DND-41 (cell line): ENCODE measurements around the gene SH3BP1.

Experiments
- CTCF ChIP-seq: IDR thresholded peaks from 2 replicates; pipeline ENCODE4 v1.5.1; 2012; ENCODE audit warnings: borderline replicate concordance, low read length, moderate library complexity, mild to moderate bottlenecking; ENCODE audit not compliant: poor library complexity, severe bottlenecking; ENCODE audit errors: extremely low read depth
- EZH2 ChIP-seq: IDR thresholded peaks from 3 replicates; pipeline ENCODE4 v1.6.1; 2012; ENCODE audit warnings: borderline replicate concordance, low read depth, mild to moderate bottlenecking, moderate library complexity, low read length, inconsistent platforms; ENCODE audit not compliant: severe bottlenecking

- TF ChIP-seq CTCF: no peak
- no peak for TF ChIP-seq EZH2
Measured at GRCh38 chr22:37635157-37635556, 4.3 kb upstream of the SH3BP1 start.
